ENCODE data around the gene LRCH2. TPM values are rescaled to one million over a fixed set of nuclear protein-coding genes. Genes with fewer than 3 reads are reported as not detected.

LRCH2 gene
- 1 to 10 TPM; 2.9 to 9.7 (median 3.5) TPM for total RNA-seq

- Histone ChIP-seq H3K27ac (peak within 1 kb of the TSS; percentile 44 to 80 (median 71)), H3K36me3 (no peaks in the 10 kb centered on the region), H3K4me1 (no peaks in the 10 kb centered on the region), H3K9me3 (no peaks in the 10 kb centered on the region), H3K27me3 (peaks cover 0 to 10% (median 0%) of the 10 kb centered on the region in 4 donors), H3K4me3 (peak within 1 kb of the TSS; percentile 22 to 57 (median 53))
- WGBS, 2 donors = 1 to 11% methylated on average over 31 to 55 of the region's 59 CpGs
- DNase-seq = peak; percentile 40 to 62
- ATAC-seq (ENCODE audit: low FRiP score in 2 of 2) = peak; percentile 51 to 81
- TF ChIP-seq CTCF (IDR thresholded peaks at IDR 0.05) (no peak), POLR2AphosphoS5 (IDR thresholded peaks at IDR 0.05) (no peak), POLR2A (IDR thresholded peaks at IDR 0.05) (no peak), EP300 (IDR thresholded peaks at IDR 0.05) (no peak)
Measured at GRCh38 chrX:115233497-115234455, at the start of gene LRCH2. Gene LRCH2 (minus strand): TSS chrX:115234096. CDS start chrX:115234041, 55 bp downstream.

GRCh38 chrX:115269051-115269683 is 35.3 kb upstream of the LRCH2 start:
- 88 to 91% methylated on average over 1 of the region's 1 CpG for WGBS, 2 donors
- Histone ChIP-seq H3K36me3 (no peaks in the 10 kb centered on the region), H3K4me3 (no peak overlapping the region), H3K4me1 (no peaks in the 10 kb centered on the region), H3K9me3 (no peaks in the 10 kb centered on the region), H3K27me3 (no peaks in the 10 kb centered on the region), H3K27ac (no peak overlapping the region)
- no peak for DNase-seq
- TF ChIP-seq POLR2A (IDR thresholded peaks at IDR 0.05) = no peak
- no peak for ATAC-seq (ENCODE audit: low FRiP score in 2 of 2)

- no peak overlapping the region for H3K4me3 ChIP-seq
- 31% methylated on average over 3 of the region's 3 CpGs for WGBS, 2 donors
- ATAC-seq (ENCODE audit: low FRiP score in 2 of 2) = no peak
- no peaks in the 10 kb centered on the region for H3K9me3 ChIP-seq
- no peaks in the 10 kb centered on the region for H3K27me3 ChIP-seq
- H3K36me3 ChIP-seq = no peaks in the 10 kb centered on the region
- TF ChIP-seq CTCF (IDR thresholded peaks at IDR 0.05) = peak in 2 of 6 experiments; percentile 21 to 24
- no peak for TF ChIP-seq POLR2A (IDR thresholded peaks at IDR 0.05)
- TF ChIP-seq POLR2AphosphoS5 (IDR thresholded peaks at IDR 0.05) = no peak
- no peak for DNase-seq
- no peaks in the 10 kb centered on the region for H3K4me1 ChIP-seq
- no peak overlapping the region for H3K27ac ChIP-seq
Measured at GRCh38 chrX:115268421-115268820, 34.5 kb upstream of the LRCH2 start.

- DNase-seq (no peak), ATAC-seq (ENCODE audit: low FRiP score in 2 of 2) (no peak)
- 47 to 67% methylated on average over 2 of the region's 2 CpGs for WGBS, 2 donors
Measured at GRCh38 chrX:115266300-115266699, 32.4 kb upstream of the LRCH2 start.

More at GRCh38 chrX:115266300-115266699, 32.4 kb upstream of the LRCH2 start:
- no peaks in the 10 kb centered on the region for H3K36me3 ChIP-seq
- TF ChIP-seq POLR2AphosphoS5 (IDR thresholded peaks at IDR 0.05) (no peak), EP300 (IDR thresholded peaks at IDR 0.05) (no peak), POLR2A (IDR thresholded peaks at IDR 0.05) (no peak), CTCF (IDR thresholded peaks at IDR 0.05) (no peak)
- no peaks in the 10 kb centered on the region for H3K27me3 ChIP-seq
- H3K4me3 ChIP-seq = no peak overlapping the region
- no peaks in the 10 kb centered on the region for H3K9me3 ChIP-seq
- H3K4me1 ChIP-seq = no peaks in the 10 kb centered on the region
- H3K27ac ChIP-seq = no peak overlapping the region
